Uterus (tissue), 2 donors: ENCODE data around the gene TMPRSS3.

Source experiments
- CTCF ChIP-seq, 4 experiments: fragments of 200-600 bp in 2 of 4; fragments of 450-650 bp in 2 of 4; sonication (generic) in 2 of 4; IDR thresholded peaks; one replicate each; pipeline ENCODE4 v1.5.1; 2016 to 2019; ENCODE audit warnings: antibody characterized with exemption in 4 of 4, mild to moderate bottlenecking in 2 of 4, moderate library complexity in 1 of 4
- POLR2A ChIP-seq, 2 donors: fragments of 450-650 bp; IDR thresholded peaks; one replicate each; pipeline ENCODE4 v1.6.1; 2016; ENCODE audit warnings: antibody characterized with exemption in 2 of 2, mild to moderate bottlenecking in 1 of 2, moderate library complexity in 1 of 2

DNA sequence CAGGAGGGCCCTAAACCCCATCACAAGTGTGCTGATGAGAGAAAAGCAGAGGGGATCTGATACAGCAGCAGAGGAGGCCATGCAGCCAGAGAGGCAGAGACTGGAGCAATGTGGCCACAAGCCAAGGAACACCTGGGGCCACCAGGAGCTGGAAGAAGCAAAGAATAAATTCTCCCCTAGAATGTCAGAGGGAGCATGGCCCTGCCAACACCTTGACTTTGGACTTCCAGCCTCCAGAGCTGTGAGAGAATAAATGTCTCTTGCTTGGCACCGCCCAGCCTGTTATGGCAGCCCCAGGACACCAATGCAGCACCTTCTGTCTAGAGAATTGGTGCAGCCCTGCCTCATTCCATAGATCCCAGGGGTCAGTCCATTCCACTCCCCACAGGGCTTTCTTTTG is 33.2 kb upstream of the TMPRSS3 start:
- TF ChIP-seq POLR2A (IDR thresholded peaks at IDR 0.05): no peak
- no peak for TF ChIP-seq CTCF (IDR thresholded peaks at IDR 0.05)
